ENCODE data around the gene SH3RF3.

The SH3RF3 gene

GRCh38 chr2:109320195-109320922 is 191.4 kb downstream of the SH3RF3 start:
- Histone ChIP-seq H3K36me3 (ENCODE audit: control insufficient read depth, insufficient read depth, low read length) (no peaks in the 10 kb centered on the region), H3K4me3 (ENCODE audit: low read length) (no peak overlapping the region), H3K27me3 (ENCODE audit: control insufficient read depth, insufficient read depth, low read length) (no peaks in the 10 kb centered on the region), H3K27ac (ENCODE audit: low read length) (no peak overlapping the region), H3K4me1 (ENCODE audit: control insufficient read depth, insufficient read depth, low read length) (no peaks in the 10 kb centered on the region), H3K9me3 (ENCODE audit: control insufficient read depth, insufficient read depth, low read length) (no peaks in the 10 kb centered on the region)
- no peak for DNase-seq (ENCODE audit: low read depth, low spot score)
- WGBS (ENCODE audit: insufficient coverage, insufficient read length): no CpG with 5 or more reads among the region's 13 CpGs

DNA sequence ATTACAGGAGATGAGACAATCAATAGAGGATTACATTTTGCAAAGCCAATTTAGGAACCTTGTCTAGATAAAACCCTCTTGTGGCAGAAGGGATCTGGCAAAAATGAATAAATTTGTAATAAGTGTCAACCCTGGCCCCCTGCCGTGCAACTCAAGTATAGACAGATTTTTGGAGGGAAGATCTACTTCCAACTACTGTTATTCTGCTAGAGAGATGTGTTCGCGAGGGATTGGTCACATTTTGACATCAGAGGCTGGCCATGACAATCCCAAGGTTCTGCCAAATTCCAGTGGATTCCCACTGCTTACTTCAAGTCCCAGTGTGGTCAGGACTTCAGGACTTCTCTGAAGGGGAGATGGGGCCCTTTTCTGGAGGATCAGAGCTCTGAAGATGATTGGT is 192.6 kb downstream of the SH3RF3 start:
- no peaks in the 10 kb centered on the region for H3K4me1 ChIP-seq (ENCODE audit: control insufficient read depth, insufficient read depth, low read length)
- H3K27ac ChIP-seq (ENCODE audit: low read length): no peak overlapping the region
- DNase-seq (ENCODE audit: low read depth, low spot score): no peak
- WGBS (ENCODE audit: insufficient coverage, insufficient read length): no CpG with 5 or more reads among the region's 3 CpGs
- no peaks in the 10 kb centered on the region for H3K36me3 ChIP-seq (ENCODE audit: control insufficient read depth, insufficient read depth, low read length)
- H3K9me3 ChIP-seq (ENCODE audit: control insufficient read depth, insufficient read depth, low read length): no peaks in the 10 kb centered on the region
- no peak overlapping the region for H3K4me3 ChIP-seq (ENCODE audit: low read length)
- no peaks in the 10 kb centered on the region for H3K27me3 ChIP-seq (ENCODE audit: control insufficient read depth, insufficient read depth, low read length)

GRCh38 chr2:109322111-109322510 is 193.1 kb downstream of the SH3RF3 start:
- Histone ChIP-seq H3K27ac (ENCODE audit: low read length) (no peak overlapping the region), H3K4me3 (ENCODE audit: low read length) (no peak overlapping the region), H3K4me1 (ENCODE audit: control insufficient read depth, insufficient read depth, low read length) (no peaks in the 10 kb centered on the region), H3K36me3 (ENCODE audit: control insufficient read depth, insufficient read depth, low read length) (no peaks in the 10 kb centered on the region), H3K27me3 (ENCODE audit: control insufficient read depth, insufficient read depth, low read length) (no peaks in the 10 kb centered on the region), H3K9me3 (ENCODE audit: control insufficient read depth, insufficient read depth, low read length) (no peaks in the 10 kb centered on the region)
- DNase-seq (ENCODE audit: low read depth, low spot score): no peak
- WGBS (ENCODE audit: insufficient coverage, insufficient read length): no CpG with 5 or more reads among the region's 6 CpGs

DNA sequence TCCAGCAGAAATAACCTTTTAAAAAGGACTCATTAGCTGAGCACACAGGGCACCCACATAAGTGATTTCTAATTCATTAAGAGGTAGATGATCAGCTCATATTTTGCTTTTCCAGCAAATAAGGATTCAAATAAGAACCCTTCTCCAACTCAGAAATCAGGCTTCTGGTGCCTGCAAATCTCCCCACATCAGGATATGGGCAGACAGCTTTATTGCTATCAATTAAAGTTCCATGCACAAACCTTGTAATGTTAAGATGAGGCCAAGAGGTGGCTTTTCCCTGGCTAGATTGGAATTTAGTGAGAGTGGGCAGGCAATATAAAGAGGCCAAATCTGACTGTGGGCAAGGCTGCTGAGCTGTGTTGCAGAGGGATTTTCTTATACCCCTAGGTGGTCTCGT is 193.6 kb downstream of the SH3RF3 start:
- Histone ChIP-seq H3K27me3 (ENCODE audit: control insufficient read depth, insufficient read depth, low read length) (no peaks in the 10 kb centered on the region), H3K9me3 (ENCODE audit: control insufficient read depth, insufficient read depth, low read length) (no peaks in the 10 kb centered on the region), H3K4me1 (ENCODE audit: control insufficient read depth, insufficient read depth, low read length) (no peaks in the 10 kb centered on the region), H3K4me3 (ENCODE audit: low read length) (no peak overlapping the region), H3K27ac (ENCODE audit: low read length) (no peak overlapping the region), H3K36me3 (ENCODE audit: control insufficient read depth, insufficient read depth, low read length) (no peaks in the 10 kb centered on the region)
- no peak for DNase-seq (ENCODE audit: low read depth, low spot score)
- whole genome bisulfite sequencing (ENCODE audit: insufficient coverage, insufficient read length): no CpG with 5 or more reads among the region's 1 CpG

DNA sequence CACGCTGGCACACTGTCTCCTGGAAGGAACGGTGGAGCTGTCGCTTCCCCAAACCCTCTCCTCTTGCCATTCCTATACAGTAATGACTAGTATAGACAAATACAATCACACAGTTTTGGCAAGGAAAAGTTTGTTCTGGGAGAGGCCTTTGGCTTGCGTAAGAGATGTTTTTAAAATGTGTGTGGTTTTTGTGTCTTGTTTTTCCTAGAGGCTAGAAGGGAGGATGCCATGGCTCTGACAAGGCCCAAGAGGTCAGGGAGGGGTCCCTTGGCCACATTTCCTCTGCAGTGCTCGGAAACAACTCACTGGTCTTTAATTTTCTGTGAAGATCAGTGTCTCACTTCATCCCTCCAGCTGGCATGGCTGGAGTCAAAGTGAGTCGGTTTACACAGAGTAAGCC is 195.9 kb downstream of the SH3RF3 start:
- H3K36me3 ChIP-seq (ENCODE audit: control insufficient read depth, insufficient read depth, low read length): no peaks in the 10 kb centered on the region
- no peak for DNase-seq (ENCODE audit: low read depth, low spot score)
- H3K4me3 ChIP-seq (ENCODE audit: low read length): no peak overlapping the region
- no peaks in the 10 kb centered on the region for H3K27me3 ChIP-seq (ENCODE audit: control insufficient read depth, insufficient read depth, low read length)
- H3K9me3 ChIP-seq (ENCODE audit: control insufficient read depth, insufficient read depth, low read length): no peaks in the 10 kb centered on the region
- no peak overlapping the region for H3K27ac ChIP-seq (ENCODE audit: low read length)
- H3K4me1 ChIP-seq (ENCODE audit: control insufficient read depth, insufficient read depth, low read length): no peaks in the 10 kb centered on the region
- WGBS (ENCODE audit: insufficient coverage, insufficient read length): no CpG with 5 or more reads among the region's 6 CpGs

- H3K9me3 ChIP-seq (ENCODE audit: control insufficient read depth, insufficient read depth, low read length): no peaks in the 10 kb centered on the region
- no peak for DNase-seq (ENCODE audit: low read depth, low spot score)
- H3K36me3 ChIP-seq (ENCODE audit: control insufficient read depth, insufficient read depth, low read length): no peaks in the 10 kb centered on the region
- H3K4me1 ChIP-seq (ENCODE audit: control insufficient read depth, insufficient read depth, low read length): no peaks in the 10 kb centered on the region
- WGBS (ENCODE audit: insufficient coverage, insufficient read length): no CpG with 5 or more reads among the region's 4 CpGs
- no peak overlapping the region for H3K27ac ChIP-seq (ENCODE audit: low read length)
- no peak overlapping the region for H3K4me3 ChIP-seq (ENCODE audit: low read length)
- no peaks in the 10 kb centered on the region for H3K27me3 ChIP-seq (ENCODE audit: control insufficient read depth, insufficient read depth, low read length)
Measured at GRCh38 chr2:109325570-109325969, 196.6 kb downstream of the SH3RF3 start.

DNA sequence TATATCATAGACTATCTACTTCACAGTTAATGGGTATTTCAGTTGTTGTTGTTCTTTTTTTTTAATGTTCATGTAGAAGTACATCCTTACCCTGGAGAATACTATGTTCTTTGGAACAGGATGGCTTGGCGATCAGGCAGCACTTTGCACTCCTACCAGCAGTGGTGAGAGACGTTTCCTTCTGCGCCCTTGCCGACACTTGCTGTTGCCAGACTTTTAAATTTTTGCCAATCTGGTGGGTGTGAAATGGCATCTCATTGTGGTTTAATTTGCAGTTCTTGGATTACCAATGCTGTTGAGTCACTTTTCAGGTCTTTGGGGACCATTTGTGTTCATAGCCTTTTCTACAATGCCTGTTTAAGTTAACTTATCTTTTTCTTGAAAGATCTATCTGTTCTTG is 197.3 kb downstream of the SH3RF3 start:
- no peak overlapping the region for H3K27ac ChIP-seq (ENCODE audit: low read length)
- no peaks in the 10 kb centered on the region for H3K4me1 ChIP-seq (ENCODE audit: control insufficient read depth, insufficient read depth, low read length)
- no peaks in the 10 kb centered on the region for H3K9me3 ChIP-seq (ENCODE audit: control insufficient read depth, insufficient read depth, low read length)
- no peak for DNase-seq (ENCODE audit: low read depth, low spot score)
- H3K4me3 ChIP-seq (ENCODE audit: low read length): no peak overlapping the region
- H3K36me3 ChIP-seq (ENCODE audit: control insufficient read depth, insufficient read depth, low read length): no peaks in the 10 kb centered on the region
- no CpG with 5 or more reads among the region's 4 CpGs for WGBS (ENCODE audit: insufficient coverage, insufficient read length)
- no peaks in the 10 kb centered on the region for H3K27me3 ChIP-seq (ENCODE audit: control insufficient read depth, insufficient read depth, low read length)

DNA sequence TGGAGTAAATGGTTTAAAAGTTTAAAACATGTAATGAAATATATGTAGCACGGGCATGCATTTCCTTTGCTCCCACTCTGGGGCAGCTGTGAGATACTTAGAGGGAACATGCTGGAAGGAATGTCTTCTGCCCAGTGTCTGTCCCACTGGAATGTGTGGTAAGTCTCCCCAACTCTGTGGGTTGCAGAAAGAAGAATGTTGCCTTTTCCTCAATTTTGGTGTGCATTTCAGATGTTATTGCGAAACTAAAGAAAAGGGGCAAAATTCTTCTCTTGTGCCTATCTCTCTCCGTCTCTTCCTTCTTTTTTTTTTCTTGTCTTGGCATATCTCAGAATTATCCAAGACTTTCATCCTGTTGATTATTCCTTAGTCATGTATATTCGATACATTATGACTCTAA is 201.1 kb downstream of the SH3RF3 start:
- Histone ChIP-seq H3K27ac (ENCODE audit: low read length) (no peak overlapping the region), H3K4me3 (ENCODE audit: low read length) (no peak overlapping the region), H3K9me3 (ENCODE audit: control insufficient read depth, insufficient read depth, low read length) (no peaks in the 10 kb centered on the region), H3K4me1 (ENCODE audit: control insufficient read depth, insufficient read depth, low read length) (no peaks in the 10 kb centered on the region), H3K36me3 (ENCODE audit: control insufficient read depth, insufficient read depth, low read length) (no peaks in the 10 kb centered on the region), H3K27me3 (ENCODE audit: control insufficient read depth, insufficient read depth, low read length) (no peaks in the 10 kb centered on the region)
- WGBS (ENCODE audit: insufficient coverage, insufficient read length): no CpG with 5 or more reads among the region's 4 CpGs
- no peak for DNase-seq (ENCODE audit: low read depth, low spot score)

DNA sequence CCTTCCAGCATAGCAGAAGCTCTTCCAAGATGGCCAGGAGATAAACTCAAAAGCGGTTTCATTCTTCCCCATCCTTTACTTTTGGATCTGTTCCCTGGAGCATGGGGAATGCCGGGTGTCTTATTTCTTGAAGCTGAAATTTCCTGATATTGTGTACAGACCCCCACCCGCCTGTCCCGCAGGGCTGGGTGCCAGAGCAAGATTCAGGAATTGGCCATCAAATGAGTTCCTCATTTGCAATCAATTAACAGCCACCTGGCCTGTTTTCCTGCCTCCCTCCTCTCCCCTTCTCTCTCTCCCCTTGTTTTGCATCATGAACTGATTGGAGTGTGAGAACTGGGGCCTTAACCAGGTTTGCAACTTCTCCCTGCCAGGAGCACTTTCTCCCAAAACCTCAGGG is 202.1 kb downstream of the SH3RF3 start:
- Histone ChIP-seq H3K27ac (ENCODE audit: low read length) (no peak overlapping the region), H3K4me3 (ENCODE audit: low read length) (no peak overlapping the region), H3K9me3 (ENCODE audit: control insufficient read depth, insufficient read depth, low read length) (no peaks in the 10 kb centered on the region), H3K27me3 (ENCODE audit: control insufficient read depth, insufficient read depth, low read length) (no peaks in the 10 kb centered on the region), H3K36me3 (ENCODE audit: control insufficient read depth, insufficient read depth, low read length) (no peaks in the 10 kb centered on the region), H3K4me1 (ENCODE audit: control insufficient read depth, insufficient read depth, low read length) (no peaks in the 10 kb centered on the region)
- no peak for DNase-seq (ENCODE audit: low read depth, low spot score)
- WGBS (ENCODE audit: insufficient coverage, insufficient read length): no CpG with 5 or more reads among the region's 4 CpGs

DNA sequence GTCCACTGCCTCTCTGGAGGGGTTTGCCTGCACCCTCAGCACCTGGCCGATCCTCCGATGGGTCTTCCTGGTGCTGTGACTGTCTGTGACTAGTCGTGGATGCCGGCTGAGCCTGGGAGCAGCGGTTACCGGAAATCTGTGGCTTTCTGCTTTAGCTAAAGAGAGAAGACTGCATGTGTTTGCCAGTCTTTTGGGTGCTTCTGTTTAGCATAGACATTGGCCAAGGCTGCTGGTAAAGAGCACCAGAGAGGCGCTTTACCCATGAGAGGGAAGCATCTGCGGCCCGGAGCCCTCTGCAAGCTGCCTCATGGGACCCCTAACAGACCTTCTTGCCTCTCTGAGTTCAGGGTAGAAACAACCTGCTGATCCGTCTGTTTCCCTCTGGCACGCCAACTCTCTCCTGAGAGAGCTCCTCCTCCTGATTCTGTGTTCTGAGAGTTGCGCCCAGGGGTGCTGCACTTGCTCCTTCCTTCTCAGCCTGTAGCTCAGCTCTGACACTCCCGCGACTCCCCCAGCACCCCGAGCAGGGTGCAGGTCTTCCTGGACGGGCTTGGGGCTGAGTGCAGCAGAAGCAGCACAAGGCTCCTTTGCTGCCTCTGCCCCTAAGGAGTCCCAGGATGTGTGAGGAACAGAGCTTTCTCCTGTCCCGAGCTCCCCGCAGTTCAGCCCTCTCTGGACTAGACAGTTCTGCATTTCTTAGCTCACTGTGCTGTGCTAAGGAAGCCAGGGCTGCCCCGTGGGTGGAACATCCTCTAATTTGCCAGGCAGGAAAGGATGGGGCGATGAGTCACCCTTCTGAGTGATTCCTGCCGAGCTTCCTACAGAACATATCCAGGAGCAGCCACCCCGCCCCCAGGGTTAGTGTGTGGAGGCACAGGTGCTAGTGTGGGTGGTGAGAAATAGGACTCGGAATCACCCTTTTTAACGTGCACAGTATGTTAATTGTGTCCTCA is 203.2 kb downstream of the SH3RF3 start:
- no peaks in the 10 kb centered on the region for H3K27me3 ChIP-seq (ENCODE audit: control insufficient read depth, insufficient read depth, low read length)
- no CpG with 5 or more reads among the region's 24 CpGs for WGBS (ENCODE audit: insufficient coverage, insufficient read length)
- DNase-seq (ENCODE audit: low read depth, low spot score): no peak
- no peak overlapping the region for H3K4me3 ChIP-seq (ENCODE audit: low read length)
- H3K9me3 ChIP-seq (ENCODE audit: control insufficient read depth, insufficient read depth, low read length): no peaks in the 10 kb centered on the region
- H3K27ac ChIP-seq (ENCODE audit: low read length): no peak overlapping the region
- no peaks in the 10 kb centered on the region for H3K4me1 ChIP-seq (ENCODE audit: control insufficient read depth, insufficient read depth, low read length)
- no peaks in the 10 kb centered on the region for H3K36me3 ChIP-seq (ENCODE audit: control insufficient read depth, insufficient read depth, low read length)

All from iPS DF 6.9 (cell line).